K562 (cell line): ENCODE measurements around the gene EGR1. TPM values are rescaled to one million over a fixed set of nuclear protein-coding genes. Genes with fewer than 3 reads are reported as not detected.

Experiments
- ARHGAP35 ChIP-seq: fragments of 450-650 bp; IDR thresholded peaks from 2 replicates; pipeline ENCODE4 v1.6.1; 2018; ENCODE audit not compliant: partially characterized antibody
- ASH1L ChIP-seq: fragments of 450-650 bp; IDR thresholded peaks from 2 replicates; pipeline ENCODE4 v1.6.1; 2018; ENCODE audit warnings: borderline replicate concordance, mild to moderate bottlenecking, low read depth; ENCODE audit not compliant: partially characterized antibody
- FOXA3 ChIP-seq, 2 experiments: fragments of 450-650 bp in 1 of 2; sonication (generic) in 1 of 2; formaldehyde crosslinking; IDR thresholded peaks in 1 of 2; conservative IDR thresholded peaks in 1 of 2; 2 replicates each; pipeline versions ENCODE4 v1.4.0 to v1.8.0; 2020 to 2022; ENCODE audit warnings: mild to moderate bottlenecking in 2 of 2, missing genetic modification reagents in 1 of 2
- HINFP ChIP-seq: fragments of 450-650 bp; conservative IDR thresholded peaks from 2 replicates; pipeline ENCODE4 v1.6.1; 2016; ENCODE audit warnings: missing genetic modification characterization, low read depth, mild to moderate bottlenecking, control low read depth, missing compliant biosample characterization
- L3MBTL2 ChIP-seq: fragments of 450-650 bp; IDR thresholded peaks from 2 replicates; pipeline ENCODE4 v1.6.1; 2016; ENCODE audit warnings: mild to moderate bottlenecking, moderate library complexity
- NFRKB ChIP-seq: fragments of 450-650 bp; IDR thresholded peaks from 2 replicates; pipeline ENCODE4 v1.6.1; 2016; ENCODE audit warnings: low read depth
- NR0B1 ChIP-seq: fragments of 450-650 bp; IDR thresholded peaks from one replicate; pipeline ENCODE4 v1.6.1; 2018; ENCODE audit warnings: mild to moderate bottlenecking, moderate library complexity; ENCODE audit not compliant: partially characterized antibody
- RNF2 ChIP-seq: sonication (generic); IDR thresholded peaks from 2 replicates; pipeline ENCODE4 v1.6.1; 2016
- SMAD3 ChIP-seq: fragments of 450-650 bp; formaldehyde crosslinking; conservative IDR thresholded peaks from 2 replicates; pipeline ENCODE4 v1.4.0; 2020; ENCODE audit warnings: mild to moderate bottlenecking
- ZC3H4 ChIP-seq: sonication (generic); formaldehyde crosslinking; IDR thresholded peaks from 2 replicates; pipeline ENCODE4 v1.9.0; 2021; ENCODE audit warnings: missing genetic modification reagents, borderline replicate concordance
- ZNF436 ChIP-seq: fragments of 250-450, 450-650 bp; sonication (Bioruptor Pico); formaldehyde crosslinking; IDR thresholded peaks from 2 replicates; pipeline ENCODE4 v1.7.0; 2020; ENCODE audit warnings: mild to moderate bottlenecking
- ZNF551 ChIP-seq: fragments of 250-450 bp; sonication (Bioruptor Pico); IDR thresholded peaks from 2 replicates; pipeline ENCODE4 v1.5.0; 2021; ENCODE audit warnings: mild to moderate bottlenecking, moderate library complexity
- polyA plus RNA-seq, 8 experiments: library from polyadenylated mRNA; depleted of rRNA in 4 of 8; stranded (reverse) in 5 of 8; unstranded in 3 of 8; fragments of >200 nt; fragmentation: Nextera tagmentation in 2 of 8; fragmentation: Illumina TruSeq in 1 of 8; extraction: Ambion mirVana in 2 of 8; extraction: Trizol in 1 of 8; gene quantifications; 2 replicates each; pipeline versions ENCODE4 v1.2.1 to v1.2.3, GENCODE V29; 2011 to 2014; ENCODE audit warnings: inconsistent platforms in 1 of 8, missing spikeins in 1 of 8
- total RNA-seq, 7 experiments: library from RNA; depleted of rRNA in 6 of 7; stranded (reverse); fragments of >200 nt in 6 of 7; fragmentation: Illumina TruSeq in 2 of 7; extraction: Trizol in 2 of 7; gene quantifications; 2 replicates each; pipeline versions ENCODE4 v1.2.1 to v1.2.3, GENCODE V29; 2011 to 2021; ENCODE audit warnings: low replicate concordance in 1 of 7
- TF ChIP-seq, protein P1 (sequence below), 2 experiments: fragments of 450-650 bp in 1 of 2; sonication (generic) in 1 of 2; formaldehyde crosslinking in 1 of 2; IDR thresholded peaks; 2 replicates each; pipeline versions ENCODE4 v1.7.1 to v1.9.0; 2016 to 2022; ENCODE audit warnings: inconsistent platforms in 1 of 2, mild to moderate bottlenecking in 1 of 2, missing genetic modification reagents in 1 of 2
- TF ChIP-seq, protein P2 (sequence below): fragments of 450-650 bp; IDR thresholded peaks from 2 replicates; pipeline ENCODE4 v1.6.1; 2016; ENCODE audit warnings: low read depth, mild to moderate bottlenecking, moderate library complexity

Gene EGR1
- total and polyA plus RNA-seq, 9 of the 15 experiments (the other 6 are each of a cell fraction or from before 2014, with no cell fraction given): 1.3 to 132 (median 21.5) TPM

- TF ChIP-seq, protein P1, sequence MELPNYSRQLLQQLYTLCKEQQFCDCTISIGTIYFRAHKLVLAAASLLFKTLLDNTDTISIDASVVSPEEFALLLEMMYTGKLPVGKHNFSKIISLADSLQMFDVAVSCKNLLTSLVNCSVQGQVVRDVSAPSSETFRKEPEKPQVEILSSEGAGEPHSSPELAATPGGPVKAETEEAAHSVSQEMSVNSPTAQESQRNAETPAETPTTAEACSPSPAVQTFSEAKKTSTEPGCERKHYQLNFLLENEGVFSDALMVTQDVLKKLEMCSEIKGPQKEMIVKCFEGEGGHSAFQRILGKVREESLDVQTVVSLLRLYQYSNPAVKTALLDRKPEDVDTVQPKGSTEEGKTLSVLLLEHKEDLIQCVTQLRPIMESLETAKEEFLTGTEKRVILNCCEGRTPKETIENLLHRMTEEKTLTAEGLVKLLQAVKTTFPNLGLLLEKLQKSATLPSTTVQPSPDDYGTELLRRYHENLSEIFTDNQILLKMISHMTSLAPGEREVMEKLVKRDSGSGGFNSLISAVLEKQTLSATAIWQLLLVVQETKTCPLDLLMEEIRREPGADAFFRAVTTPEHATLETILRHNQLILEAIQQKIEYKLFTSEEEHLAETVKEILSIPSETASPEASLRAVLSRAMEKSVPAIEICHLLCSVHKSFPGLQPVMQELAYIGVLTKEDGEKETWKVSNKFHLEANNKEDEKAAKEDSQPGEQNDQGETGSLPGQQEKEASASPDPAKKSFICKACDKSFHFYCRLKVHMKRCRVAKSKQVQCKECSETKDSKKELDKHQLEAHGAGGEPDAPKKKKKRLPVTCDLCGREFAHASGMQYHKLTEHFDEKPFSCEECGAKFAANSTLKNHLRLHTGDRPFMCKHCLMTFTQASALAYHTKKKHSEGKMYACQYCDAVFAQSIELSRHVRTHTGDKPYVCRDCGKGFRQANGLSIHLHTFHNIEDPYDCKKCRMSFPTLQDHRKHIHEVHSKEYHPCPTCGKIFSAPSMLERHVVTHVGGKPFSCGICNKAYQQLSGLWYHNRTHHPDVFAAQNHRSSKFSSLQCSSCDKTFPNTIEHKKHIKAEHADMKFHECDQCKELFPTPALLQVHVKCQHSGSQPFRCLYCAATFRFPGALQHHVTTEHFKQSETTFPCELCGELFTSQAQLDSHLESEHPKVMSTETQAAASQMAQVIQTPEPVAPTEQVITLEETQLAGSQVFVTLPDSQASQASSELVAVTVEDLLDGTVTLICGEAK (IDR thresholded peaks at IDR 0.05): peak; percentile 56; the same call in 1 of the 2 replicates
- TF ChIP-seq, protein P1 (CRISPR knock-in tag; IDR thresholded peaks at IDR 0.05): no peak
- TF ChIP-seq SMAD3 (CRISPR knock-in tag) (no peak), HINFP (no peak), RNF2 (no peak), ZNF551 (CRISPR knock-in tag) (no peak), ZNF436 (CRISPR knock-in tag) (no peak), ZC3H4 (CRISPR knock-in tag) (no peak), ARHGAP35 (no peak), ASH1L (no peak), FOXA3 (CRISPR knock-in tag; conservative IDR thresholded peaks at IDR 0.05 in 1 of 2, IDR thresholded peaks at IDR 0.05 in 1 of 2) (no peak), L3MBTL2 (no peak), NFRKB (no peak; the same call in 1 of the 2 replicates), NR0B1 (no peak)
- TF ChIP-seq, protein P2, sequence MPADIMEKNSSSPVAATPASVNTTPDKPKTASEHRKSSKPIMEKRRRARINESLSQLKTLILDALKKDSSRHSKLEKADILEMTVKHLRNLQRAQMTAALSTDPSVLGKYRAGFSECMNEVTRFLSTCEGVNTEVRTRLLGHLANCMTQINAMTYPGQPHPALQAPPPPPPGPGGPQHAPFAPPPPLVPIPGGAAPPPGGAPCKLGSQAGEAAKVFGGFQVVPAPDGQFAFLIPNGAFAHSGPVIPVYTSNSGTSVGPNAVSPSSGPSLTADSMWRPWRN: no peak
These were observed 27.3 kb downstream of the EGR1 start (continued) for GRCh38 chr5:138492560-138493045.
